GM12878 (cell line): ENCODE results near the gene COL20A1.

Source experiments
- MYC ChIP-seq: IDR thresholded peaks from 2 replicates; pipeline ENCODE4 v1.6.1; 2011; ENCODE audit warnings: mild to moderate bottlenecking, low read length, moderate library complexity, inconsistent platforms; ENCODE audit not compliant: insufficient read depth, insufficient replicate concordance, insufficient read length, severe bottlenecking
- NBN ChIP-seq: fragments of 450-650 bp; IDR thresholded peaks from 2 replicates; pipeline ENCODE4 v1.6.1; 2016
- ZNF217 ChIP-seq: fragments of 450-650 bp; IDR thresholded peaks from 2 replicates; pipeline ENCODE4 v1.6.1; 2017; ENCODE audit warnings: antibody characterized with exemption, mild to moderate bottlenecking
- ZNF274 ChIP-seq: IDR thresholded peaks from one replicate; pipeline ENCODE4 v1.8.0; 2011; ENCODE audit not compliant: insufficient read length, insufficient read depth

DNA sequence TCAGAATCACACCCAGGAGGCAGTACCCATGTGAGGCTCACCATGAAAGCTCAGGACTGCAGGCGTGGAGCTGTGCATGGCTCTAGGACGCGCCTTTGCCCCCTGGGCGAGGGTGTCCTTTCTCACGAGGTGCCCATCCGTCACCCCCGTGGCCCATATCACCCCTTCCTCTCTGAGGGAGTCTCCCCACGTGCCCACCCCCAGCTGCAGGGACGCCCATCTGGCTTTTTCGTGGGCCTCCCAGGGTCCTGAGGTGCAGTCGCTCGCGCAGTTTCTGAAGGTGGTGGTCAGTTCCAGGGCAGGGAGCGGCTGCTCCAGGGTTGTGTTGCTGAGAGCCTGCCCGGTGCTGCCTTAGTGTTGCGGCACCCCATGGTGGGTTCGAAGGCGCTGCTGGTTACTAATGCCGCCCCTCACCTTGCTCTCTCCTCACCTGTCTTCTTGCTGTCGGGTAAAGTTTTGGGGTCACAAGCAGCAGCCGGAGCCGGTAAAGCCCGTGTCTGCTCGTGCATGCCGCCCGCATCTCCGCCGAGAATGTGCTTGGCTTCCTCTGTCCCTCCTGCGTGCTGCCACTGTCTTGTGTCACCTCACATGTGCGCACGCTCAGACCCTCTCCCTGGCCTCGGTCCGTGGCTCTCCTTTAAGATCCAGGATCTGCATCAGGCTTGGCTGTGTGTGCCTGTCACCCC lies 9.4 kb upstream of the COL20A1 start:
- TF ChIP-seq ZNF274 (no peak), NBN (no peak), ZNF217 (no peak), MYC (no peak)
